Keratinocyte (primary cell): ENCODE data around the gene FLYWCH1.

Experiments
- EZH2 ChIP-seq: IDR thresholded peaks from one replicate; pipeline ENCODE4 v1.6.1; 2012; ENCODE audit warnings: inconsistent platforms, mild to moderate bottlenecking, low read length, moderate library complexity
- TF ChIP-seq, protein P1 (sequence below), 3 experiments: IDR thresholded peaks in 1 of 3; conservative IDR thresholded peaks in 1 of 3; optimal IDR thresholded peaks in 1 of 3; 2 replicates in 2 of 3; 3 replicates in 1 of 3; pipeline versions ENCODE3 to v1.5.1; 2011; ENCODE audit warnings: low read length in 3 of 3, mild to moderate bottlenecking in 3 of 3, moderate library complexity in 2 of 3, control low read depth in 1 of 3, inconsistent platforms in 1 of 3; ENCODE audit not compliant: insufficient read depth in 2 of 3; ENCODE audit errors: extremely low read depth in 1 of 3

DNA sequence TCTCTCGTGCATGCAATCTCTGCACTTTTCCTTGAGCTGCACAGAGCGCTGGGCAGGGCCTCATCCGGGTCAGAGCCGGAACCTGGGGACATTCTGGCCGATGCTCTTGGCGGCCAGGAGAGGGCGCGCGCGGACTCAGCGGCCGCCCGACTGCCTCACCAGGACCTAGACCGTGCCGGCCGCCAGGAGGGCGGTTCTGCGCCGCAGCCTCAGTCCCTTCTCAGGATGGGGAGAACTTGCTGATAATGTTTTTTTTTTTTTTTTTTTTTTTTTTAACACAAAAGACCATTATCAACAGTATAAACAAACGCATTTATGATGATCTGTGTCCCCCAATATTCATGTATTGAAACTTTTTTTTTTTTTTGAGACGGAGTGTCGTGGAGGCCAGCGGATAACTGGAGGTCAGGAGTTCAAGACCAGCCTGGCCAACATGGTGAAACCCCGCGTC, 36.8 kb upstream of the FLYWCH1 start:
- TF ChIP-seq, protein P1, sequence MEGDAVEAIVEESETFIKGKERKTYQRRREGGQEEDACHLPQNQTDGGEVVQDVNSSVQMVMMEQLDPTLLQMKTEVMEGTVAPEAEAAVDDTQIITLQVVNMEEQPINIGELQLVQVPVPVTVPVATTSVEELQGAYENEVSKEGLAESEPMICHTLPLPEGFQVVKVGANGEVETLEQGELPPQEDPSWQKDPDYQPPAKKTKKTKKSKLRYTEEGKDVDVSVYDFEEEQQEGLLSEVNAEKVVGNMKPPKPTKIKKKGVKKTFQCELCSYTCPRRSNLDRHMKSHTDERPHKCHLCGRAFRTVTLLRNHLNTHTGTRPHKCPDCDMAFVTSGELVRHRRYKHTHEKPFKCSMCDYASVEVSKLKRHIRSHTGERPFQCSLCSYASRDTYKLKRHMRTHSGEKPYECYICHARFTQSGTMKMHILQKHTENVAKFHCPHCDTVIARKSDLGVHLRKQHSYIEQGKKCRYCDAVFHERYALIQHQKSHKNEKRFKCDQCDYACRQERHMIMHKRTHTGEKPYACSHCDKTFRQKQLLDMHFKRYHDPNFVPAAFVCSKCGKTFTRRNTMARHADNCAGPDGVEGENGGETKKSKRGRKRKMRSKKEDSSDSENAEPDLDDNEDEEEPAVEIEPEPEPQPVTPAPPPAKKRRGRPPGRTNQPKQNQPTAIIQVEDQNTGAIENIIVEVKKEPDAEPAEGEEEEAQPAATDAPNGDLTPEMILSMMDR (optimal IDR thresholded peaks at IDR 0.05 in 1 of 3, IDR thresholded peaks at IDR 0.05 in 1 of 3, conservative IDR thresholded peaks at IDR 0.05 in 1 of 3; ENCODE audit: extremely low read depth in 1 of 3, insufficient read depth in 2 of 3, low read length in 3 of 3): peak; percentile 83 to 98 (median 92)
- TF ChIP-seq EZH2: no peak
